ENCODE data around the gene GPC3.
A peak's percentile ranks its signal among the peaks of the same experiment; 100 is the strongest.

Gene GPC3

DNA sequence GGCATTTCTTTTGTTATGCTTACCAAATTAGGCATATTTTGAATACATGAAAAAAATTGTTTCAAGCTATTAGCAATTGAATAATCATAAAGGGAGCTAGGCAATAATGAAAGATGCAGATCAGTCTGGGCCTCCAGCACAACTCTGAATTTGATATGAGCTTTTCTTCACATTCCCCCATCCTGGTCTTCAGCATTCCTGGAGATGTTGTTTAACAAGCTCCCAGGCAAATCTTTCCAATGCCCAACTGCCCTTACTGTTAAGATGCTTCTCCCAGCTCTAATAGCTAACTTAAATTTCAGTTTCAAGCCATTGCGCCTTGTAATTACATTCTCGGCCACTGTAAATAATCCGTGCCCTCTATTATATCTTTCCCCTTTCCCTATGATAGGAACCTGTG, 19.2 kb downstream of the GPC3 start:
- DNase-seq, result no peak

DNA sequence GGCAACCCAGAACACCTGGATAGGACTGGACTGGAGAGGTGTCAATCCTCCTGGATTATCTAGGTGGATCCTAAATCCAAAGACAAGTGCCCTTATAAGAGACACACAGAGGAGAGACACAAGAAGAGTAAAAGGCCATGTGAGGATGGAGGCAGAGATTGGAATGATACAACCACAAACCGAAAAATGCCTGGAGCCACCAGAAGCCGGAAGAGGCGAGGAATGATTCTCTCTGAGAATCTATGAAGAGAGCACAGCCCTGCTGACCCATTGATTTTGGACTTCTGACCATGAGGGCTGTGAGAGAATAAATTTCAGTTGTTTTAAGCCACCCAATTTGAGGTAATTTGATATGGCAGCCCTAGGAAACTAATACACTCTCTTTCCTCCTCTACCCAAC, 20.1 kb downstream of the GPC3 start:
- DNase-seq, result no peak

DNA sequence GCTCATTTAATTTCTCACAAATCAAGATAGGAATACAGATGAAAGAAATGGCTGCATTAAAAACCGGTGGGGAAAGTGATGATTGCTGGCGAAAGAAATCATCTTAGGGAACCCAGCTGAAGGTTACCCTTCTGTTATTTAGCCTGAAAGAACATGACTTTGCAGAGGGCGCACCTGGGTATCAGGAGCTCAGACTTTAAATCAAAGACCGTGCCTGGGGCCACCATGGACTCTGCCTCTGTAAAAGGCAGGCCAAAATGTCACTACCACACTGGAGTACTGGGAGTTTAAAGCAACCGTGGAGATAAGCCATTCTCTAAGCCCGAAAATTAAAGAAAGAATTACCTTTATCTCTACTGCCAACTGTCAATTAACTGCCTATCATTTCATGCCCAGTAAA, 24.3 kb downstream of the GPC3 start:
- no peak for DNase-seq

DNA sequence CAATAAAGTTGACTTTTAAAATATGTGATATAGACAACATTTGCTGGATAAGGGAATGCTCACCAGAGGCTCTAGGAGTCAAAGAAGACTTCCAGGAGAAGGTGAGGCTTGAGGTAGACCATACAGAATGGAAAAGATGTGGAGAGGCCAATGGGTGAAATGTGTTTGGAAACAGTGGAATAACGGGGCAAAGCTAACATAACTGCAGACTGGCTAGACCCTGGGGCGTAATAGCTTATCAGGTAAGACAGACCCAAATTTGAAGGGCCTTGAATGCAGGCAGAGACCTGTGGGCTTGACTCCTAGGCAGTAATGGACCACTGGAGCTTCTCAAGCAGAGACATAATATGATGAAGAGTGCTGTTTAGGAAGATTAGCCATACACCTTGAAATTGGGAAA, 25.4 kb downstream of the GPC3 start:
- DNase-seq, result no peak

DNA sequence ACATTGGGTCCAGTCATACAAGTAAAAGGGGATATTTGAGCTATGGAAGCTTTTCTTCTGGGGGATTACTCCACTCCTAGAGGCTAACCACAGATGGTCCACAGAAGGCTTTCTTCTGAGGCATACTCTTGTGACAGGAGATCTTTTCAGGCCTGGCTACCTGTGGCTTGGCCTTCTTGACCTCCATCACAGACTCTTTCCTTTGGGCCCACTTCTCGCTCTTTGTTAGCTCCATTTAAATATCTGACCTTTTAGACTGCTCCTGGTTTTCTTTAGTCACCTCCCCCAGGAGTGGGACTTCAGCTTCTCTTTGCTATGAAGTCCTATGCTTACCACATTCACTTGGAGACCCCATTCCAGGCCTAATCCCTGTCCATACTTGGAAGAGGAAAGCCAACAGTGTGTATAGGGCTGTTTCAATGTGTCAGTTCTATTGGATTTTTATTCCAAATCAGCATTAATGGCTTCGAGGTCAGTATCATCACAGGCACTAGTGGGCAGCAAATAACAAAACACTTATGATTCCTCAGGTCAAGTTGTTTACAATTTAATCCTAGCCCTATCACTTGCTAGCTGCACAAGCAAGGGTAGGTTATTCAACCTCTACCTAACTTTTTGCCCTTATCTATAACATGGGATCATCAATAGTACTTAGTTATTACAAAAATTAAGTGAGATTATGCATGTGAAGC, 26.3 kb downstream of the GPC3 start:
- no peak for DNase-seq

DNA sequence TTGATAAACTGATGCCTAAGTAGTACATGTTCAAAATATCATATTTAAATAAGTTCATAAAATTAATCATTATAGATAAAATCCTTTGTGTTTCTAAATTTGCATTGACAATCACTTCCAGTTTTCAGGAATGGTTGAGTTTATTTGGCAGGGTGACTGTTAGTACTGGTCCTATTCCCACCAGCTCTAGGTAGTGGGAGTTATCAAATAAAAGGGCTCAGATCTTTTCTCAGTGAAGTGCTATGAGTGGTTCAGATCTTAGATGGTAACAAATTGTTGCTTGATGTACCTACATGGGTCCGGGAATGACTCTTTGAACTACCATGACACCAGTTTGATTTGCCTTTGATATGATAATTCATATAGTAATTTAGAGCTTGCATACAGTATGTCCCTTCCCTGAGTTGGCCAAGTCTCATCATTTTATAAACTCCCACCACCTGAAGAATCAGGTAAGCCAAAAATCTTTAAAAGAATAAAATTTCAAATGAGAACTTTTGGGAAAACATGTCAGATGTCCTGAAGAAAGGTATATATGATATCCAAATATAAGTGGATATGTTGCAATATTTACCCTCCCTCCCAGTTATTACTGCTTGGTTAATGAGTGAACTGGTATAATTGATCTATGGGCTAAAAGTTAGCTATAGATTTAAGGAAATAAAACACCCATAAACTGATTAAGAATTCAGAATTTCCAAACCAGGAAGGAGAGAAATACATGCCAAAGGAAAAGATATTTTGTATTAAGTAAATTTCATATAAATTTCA, 28.6 kb downstream of the GPC3 start:
- no peak for DNase-seq

DNA sequence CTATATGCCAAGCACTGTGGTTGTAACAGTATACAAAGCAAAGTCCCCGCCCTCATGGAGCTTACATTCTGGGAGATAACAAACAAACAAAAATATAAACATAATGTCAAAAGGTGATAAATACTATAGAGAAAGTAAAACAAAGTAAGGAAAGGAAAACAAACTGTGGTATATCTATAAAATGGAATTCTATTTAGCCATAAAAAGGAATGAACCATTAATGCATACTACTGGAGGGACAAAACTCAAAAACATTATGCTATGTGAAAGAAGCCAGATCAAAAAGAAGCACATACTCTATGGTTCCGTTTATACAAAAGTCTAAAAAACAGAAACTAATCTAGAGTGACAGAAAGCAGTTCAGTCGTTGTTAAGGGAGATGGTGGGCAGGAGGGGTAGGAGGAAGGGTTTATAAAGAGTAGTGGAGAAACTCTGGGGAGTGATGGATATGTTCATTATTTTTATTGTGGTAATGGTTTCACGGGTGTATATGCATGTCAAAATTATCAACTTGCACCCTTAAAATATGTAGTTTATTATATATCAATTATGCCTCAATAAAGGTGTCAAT, 31.5 kb downstream of the GPC3 start:
- no peak for DNase-seq

DNA sequence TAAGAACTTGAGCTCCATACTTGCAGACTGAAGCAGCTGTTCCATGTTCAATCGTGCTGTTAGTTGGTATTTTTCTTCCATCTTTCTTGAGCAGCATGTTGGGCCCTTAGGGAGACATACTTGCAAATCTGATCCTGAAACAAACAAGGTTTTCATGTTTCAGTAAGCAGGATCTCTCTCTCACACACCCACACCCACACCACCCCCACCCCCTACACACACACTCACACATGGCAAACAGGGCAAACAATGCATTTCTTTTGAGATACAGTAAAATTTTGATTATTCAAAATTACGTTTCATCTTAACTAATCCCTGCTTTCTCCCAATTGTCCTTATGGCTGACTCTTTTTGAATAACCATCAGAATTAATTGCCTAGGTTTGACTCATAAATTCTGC, 32.3 kb downstream of the GPC3 start:
- no peak for DNase-seq

DNA sequence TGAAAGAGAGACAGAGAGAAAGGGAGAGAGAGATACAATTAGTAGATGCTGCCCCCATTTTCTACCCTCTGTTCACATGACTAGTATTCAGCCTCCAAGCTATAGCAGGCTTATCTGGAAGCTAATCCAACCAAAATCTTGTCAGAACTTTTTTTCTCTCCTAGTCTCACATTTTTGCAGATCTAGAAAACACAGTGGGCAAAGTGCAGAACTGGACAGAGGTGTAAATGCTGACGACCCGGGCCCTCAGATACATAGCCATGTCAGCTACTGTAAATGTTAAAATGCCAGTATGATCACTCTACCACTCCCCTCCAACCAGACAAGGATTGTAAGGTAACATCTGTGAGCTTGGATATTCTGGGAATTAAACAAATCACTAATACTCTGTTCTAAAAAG, 34.3 kb downstream of the GPC3 start:
- no peak for DNase-seq

DNA sequence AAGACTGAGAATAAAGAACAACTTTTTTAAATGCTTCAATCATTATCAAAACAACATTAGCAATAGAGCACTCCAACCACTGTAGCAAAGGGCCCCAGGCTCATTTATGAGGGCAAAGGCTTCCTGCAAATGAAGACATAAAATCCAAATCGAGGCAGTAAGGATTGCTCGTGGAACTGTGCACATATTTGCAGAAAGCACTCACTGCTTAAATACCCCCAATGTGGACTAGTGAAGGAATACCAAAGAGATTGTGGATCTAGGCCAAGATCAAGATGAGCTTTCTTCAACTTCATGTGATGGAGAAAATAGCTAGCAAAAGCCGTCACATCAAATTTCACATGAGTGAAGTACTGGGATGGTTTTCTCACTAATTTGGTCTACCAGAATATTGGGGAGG, 35.2 kb downstream of the GPC3 start:
- no peak for DNase-seq

DNA sequence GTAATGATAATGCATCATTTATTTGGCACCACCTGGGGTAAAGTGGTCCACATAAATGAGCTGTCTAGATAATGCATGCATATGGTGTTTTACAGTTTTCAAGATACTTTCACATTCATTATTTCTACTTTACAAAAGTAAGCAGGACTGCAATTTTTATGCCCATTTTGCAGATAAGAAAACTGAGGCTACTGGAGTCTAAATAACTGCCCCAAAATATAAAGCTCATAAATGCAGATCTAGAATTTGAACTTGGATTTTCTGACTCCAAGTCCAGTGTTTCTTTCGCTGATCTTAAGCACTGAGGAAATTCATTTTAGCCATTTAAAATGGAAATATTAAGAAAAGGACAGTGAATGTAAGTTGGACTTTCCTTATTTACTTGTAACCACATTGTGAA, 36.5 kb downstream of the GPC3 start:
- DNase-seq, result no peak

DNA sequence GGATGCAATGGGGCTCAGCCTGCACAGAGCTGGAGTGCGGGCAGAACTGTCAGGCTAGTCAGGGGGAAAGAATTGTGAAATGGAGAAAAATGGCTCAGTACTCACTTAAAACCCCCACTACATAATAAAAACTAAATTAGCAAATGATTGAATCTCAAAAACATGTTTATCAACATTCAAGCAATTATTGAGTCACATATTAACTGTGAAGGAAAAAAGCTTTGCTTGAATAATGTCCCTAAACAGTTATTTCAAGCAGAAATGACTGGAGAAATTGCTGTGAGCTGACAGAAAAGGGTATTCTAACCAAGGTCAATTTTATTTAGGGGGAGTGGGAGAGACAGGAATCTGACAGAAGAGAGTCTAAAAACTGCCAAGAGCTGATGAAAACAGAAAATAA, 37.4 kb downstream of the GPC3 start:
- no peak for DNase-seq

DNA sequence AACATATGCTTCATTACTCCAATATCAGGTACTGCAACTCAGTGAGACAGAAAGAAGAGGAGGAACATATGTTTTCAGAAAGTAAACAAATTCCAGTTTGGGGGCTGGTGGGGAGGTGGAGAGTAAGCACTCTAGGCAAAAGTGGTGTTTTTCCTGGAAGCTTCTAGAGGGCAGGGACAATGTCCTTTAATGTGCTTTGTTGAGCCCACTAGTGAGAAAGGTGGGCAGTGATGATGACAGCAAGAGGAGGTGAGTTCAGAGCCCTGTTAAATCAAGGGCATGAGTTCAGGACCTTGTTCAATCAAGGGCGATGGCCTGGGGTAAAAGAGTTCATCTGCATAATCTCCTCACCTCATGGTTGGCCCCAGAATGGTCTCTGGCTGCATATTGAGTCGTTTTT, 38.4 kb downstream of the GPC3 start:
- DNase-seq, result no peak

DNA sequence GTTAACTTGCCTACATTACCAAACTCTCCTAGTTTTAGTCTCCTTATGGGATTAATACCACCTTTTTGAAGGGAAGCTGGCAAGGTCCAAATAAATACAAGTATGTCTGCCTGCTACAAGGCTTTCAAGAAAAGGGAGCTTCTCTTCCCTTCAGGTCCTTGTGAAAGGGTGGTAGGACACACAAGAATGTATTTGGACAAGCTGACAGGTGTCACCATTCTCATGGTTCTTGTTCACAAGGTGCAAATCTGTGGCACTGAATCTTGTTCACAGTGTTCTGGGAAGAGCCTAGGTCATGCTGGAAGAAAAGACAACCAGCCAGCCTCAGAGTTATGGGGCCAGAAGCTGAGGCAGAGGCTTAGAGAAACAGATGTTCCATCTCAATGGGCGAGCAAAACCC, 41.9 kb downstream of the GPC3 start:
- no peak for DNase-seq

DNA sequence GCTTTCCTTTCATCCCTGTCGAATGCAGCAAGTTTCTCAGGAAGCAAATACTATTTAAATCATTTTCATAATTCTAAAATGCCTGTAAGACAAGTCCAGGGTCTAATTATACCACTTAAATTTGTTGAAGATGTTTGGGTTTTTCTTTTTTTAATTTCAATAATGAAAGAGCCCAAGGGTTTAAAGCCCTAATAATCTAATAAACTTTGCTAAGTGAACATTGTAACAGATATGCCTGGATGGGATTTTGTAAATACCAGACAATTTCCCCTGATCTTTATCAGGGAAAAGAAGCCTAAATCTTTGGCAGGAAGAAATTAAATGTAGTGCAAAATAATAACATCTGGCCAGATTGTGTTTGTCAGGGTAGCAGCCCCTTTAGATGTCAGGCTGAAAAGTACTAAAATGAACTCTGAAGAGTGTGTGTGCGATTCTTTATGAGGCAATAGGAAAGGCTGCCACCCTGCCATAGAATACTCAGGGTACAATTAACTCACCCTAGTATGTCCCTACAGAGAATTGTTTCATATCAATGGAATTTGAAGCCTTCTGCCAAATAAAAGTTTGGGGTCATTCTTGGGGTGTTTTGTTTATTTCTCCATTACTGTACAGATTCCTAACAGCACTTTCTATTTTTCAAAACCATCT, 45.6 kb downstream of the GPC3 start:
- DNase-seq, result peak; percentile 1

DNA sequence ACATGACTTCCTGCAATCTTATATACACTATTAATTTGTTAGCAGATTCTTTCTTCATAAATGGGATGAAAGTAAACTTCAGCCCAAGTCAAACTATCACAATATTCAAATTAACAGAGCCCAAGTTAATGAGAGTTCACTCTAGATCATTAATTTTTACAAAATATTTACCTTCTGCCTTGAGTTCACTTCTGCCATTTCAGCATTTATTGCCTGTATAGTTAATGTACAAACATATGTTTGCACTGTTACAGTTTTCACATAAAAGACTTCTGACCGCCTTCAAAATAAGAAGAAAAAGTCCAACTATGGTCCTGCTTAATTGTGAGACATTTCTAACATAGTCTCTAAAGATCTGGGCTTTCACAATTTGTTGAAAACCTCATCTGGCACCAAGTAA, 46.9 kb downstream of the GPC3 start:
- DNase-seq, result no peak

DNA sequence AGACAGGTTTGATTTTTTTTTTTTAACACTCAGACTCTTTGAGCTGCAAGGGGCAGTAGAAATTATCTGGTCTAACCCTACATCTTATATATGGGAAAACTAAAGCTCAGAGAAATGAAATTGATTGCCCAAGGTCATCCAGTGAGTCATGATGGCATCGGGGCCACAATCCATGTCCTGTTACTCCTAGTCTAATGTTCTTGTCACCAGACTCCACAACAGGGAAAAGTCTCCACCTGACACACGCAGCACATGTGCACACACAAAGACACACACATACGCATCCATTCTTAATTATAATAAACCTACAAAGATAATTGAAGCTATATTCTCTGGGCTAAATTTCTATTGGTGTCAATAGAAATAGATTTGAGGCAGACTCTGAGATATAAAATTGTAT, 48.4 kb downstream of the GPC3 start:
- no peak for DNase-seq

DNA sequence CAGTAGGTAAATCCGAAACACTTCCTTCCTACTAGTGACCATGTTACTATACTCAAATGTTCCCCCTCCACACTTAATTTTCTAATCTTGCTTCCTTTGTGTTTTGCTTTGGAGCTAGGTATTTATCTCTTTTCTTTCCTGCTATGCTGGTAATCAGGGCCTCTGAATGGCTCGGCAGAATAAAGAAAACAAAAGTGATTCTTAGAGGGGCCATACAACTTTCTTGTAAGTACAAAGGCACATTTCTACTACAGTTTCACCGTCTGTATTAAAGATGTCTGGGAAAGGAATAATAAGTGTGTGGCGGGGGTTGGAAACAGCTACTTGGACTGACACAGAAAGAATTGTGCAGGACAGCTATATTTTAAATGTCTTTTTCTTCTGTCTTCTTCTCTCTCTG, 50.3 kb downstream of the GPC3 start:
- DNase-seq, result no peak

DNA sequence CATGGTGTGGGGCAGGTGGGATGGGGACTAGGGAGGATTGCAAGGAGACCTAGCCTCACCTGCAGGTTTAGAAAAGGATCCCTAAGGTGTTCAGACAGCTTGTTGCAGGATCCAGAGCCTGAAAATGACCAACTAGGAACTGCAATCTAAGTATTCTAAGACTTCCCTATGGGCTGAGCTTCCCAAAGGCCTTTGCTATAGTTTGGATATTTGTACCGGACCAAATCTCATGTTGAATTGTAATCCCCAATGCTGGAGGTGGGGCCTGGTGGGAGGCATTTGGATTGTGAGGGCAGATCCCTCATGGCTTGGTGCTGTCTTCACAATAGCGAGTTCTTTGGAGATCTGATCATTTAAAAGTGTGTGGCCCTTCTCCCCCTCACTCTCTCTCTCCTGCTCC, 52.1 kb downstream of the GPC3 start:
- no peak for DNase-seq

DNA sequence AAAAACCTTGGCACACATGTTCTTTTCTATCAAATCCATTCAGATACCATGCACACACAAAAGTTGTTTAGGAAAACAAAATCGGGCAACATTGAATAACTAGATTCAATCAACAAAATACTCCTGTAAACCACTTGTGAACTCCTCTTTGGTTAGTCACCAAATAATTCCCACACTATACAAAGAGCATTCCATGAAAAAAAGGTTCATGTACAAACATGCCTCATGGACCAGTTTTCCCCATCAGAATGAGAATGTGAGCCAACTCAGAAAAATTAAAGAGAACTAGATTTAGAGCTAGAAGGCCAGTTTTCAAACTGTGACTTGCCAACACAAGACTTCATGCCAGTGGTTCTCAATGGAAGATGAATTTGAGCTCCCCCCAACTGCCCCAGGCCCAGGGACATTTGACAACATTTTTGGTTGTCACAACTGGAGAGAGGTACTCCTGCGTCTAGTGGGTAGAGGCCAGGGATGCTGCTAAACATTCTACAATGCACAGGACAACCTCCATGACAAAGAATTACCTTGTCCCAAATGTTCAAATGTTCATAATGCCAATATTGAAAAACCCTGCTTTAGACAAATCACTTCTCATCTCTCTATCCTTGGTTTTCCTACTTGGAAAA, 55.4 kb downstream of the GPC3 start:
- DNase-seq, result no peak

DNA sequence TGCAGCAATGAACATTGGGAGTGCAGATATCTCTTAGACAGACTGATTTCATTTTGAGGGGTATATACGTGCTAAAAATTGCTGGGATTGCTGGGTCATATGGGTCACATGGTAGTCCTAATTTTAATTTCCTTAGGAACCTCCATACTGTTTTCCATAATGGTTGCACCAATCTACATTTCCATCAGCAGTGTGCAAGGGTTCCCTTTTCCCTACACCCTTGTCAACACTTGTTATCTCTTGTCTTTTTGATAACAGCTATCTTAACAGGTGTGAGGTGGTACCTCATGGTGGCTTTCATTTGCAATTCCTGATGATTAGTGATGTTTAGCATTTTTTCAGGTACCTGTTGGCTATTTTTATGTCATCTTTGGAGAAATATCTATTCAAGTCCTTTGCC, 57.0 kb downstream of the GPC3 start:
- no peak for DNase-seq

DNA sequence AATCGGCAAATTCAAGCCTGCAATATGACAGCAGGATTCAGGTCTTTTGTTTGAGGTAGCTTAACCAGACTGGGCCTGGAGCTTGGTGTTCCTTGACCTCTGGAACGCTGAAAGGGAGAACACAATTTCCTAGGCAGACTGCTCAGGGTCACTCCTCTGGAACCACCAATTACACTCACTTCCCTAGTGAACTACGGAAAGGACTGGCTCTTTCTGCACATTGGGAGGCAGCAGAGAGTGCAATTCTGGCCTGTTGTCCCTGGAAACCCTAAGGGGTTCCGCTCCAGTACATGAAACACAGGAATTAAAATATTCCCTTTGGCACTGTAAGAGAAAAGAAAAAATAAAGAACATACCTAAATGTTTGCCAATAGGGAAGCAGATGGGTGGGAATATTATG, 58.6 kb downstream of the GPC3 start:
- no peak for DNase-seq

DNA sequence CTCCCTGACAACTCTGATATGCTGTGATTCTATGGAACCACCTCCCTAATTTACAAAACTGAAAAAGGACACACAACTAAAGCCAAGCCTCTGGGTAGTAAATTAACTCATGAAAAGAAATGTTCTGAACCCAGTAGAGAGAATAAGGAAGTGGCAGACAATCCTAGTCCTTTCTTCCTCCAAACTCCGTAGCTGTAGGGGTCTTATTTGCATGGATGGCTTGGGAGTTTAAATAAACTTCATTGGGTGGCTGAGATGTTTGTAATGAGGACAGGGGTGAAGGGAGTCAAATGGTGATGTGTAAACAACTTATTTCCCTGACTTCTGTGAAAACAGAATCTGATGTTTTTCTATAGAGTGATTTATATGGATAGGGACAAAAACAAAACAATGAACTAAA, 59.3 kb downstream of the GPC3 start:
- DNase-seq, result no peak

Data from fibroblast of skin of back (primary cell).